GM12872 (cell line): Measurements from ENCODE around the gene RNFT2.

Experiments used
- CTCF ChIP-seq: IDR thresholded peaks from 3 replicates; pipeline ENCODE4 v1.5.1; 2011; ENCODE audit warnings: low read depth, mild to moderate bottlenecking, low read length, moderate library complexity; ENCODE audit not compliant: insufficient read depth

The RNFT2 gene

GRCh38 chr12:116712458-116713303 lies 25.4 kb upstream of the RNFT2 start:
- TF ChIP-seq CTCF = no peak

- no peak for TF ChIP-seq CTCF
Measured at GRCh38 chr12:116713527-116713926, 24.6 kb upstream of the RNFT2 start.

GRCh38 chr12:116714175-116714574 lies 23.9 kb upstream of the RNFT2 start:
- TF ChIP-seq CTCF = no peak

GRCh38 chr12:116717466-116718437 lies 20.4 kb upstream of the RNFT2 start:
- TF ChIP-seq CTCF = no peak

- TF ChIP-seq CTCF = no peak
Measured at GRCh38 chr12:116718655-116719454, 19.3 kb upstream of the RNFT2 start.

GRCh38 chr12:116719731-116720528 lies 18.2 kb upstream of the RNFT2 start:
- TF ChIP-seq CTCF = no peak
